ENCODE data around the gene MOCS3. TPM values are rescaled to one million over a fixed set of nuclear protein-coding genes. Genes with fewer than 3 reads are reported as not detected.

MOCS3 gene, protein sequence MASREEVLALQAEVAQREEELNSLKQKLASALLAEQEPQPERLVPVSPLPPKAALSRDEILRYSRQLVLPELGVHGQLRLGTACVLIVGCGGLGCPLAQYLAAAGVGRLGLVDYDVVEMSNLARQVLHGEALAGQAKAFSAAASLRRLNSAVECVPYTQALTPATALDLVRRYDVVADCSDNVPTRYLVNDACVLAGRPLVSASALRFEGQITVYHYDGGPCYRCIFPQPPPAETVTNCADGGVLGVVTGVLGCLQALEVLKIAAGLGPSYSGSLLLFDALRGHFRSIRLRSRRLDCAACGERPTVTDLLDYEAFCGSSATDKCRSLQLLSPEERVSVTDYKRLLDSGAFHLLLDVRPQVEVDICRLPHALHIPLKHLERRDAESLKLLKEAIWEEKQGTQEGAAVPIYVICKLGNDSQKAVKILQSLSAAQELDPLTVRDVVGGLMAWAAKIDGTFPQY
- total RNA-seq (2014; rRNA removed), result 11.3 and 13.4 TPM in 2 replicates
- Bru-seq, nascent RNA, result percentile 88 among the genes with signal in this experiment
- BruChase-seq, experiment 1, labeled RNA remaining after a 6-hour chase, result percentile 74 among the genes with signal in this experiment
- percentile 95 among the genes with signal in this experiment for BruChase-seq, experiment 2, labeled RNA remaining after a 2-hour chase
- long read RNA-seq, full-length matches to known transcripts, result 55 of 55 reads
- long read RNA-seq, partial matches to known transcripts, result 0 of 55 reads
- long read RNA-seq, other reads (novel, unspliced or antisense), result 0 of 55 reads

DNA sequence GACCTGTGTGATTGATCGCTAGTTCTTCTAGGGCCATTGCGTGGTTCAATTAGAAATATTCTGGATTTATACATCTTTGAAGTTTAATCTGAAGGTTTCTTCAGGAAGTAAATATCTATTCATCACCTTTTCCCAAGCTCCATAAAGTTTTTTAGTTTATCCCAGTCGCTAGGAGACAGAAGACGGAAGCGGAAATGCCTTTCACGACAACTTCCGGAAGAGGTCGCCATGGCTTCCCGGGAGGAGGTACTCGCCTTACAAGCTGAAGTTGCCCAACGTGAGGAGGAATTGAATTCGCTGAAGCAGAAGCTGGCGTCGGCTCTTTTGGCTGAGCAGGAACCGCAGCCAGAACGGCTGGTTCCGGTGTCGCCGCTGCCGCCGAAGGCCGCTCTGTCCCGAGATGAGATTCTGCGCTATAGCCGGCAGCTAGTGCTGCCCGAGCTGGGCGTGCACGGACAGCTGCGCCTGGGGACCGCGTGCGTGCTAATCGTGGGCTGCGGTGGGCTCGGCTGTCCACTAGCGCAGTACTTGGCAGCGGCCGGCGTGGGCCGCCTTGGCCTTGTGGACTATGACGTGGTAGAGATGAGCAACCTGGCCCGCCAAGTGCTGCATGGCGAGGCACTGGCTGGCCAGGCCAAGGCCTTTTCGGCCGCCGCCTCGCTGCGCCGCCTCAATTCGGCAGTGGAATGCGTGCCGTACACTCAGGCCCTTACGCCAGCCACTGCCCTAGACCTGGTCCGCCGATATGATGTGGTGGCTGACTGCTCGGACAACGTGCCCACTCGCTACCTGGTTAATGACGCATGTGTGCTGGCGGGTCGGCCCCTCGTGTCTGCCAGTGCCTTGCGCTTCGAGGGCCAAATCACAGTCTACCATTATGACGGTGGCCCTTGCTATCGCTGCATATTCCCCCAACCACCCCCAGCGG is at the start of gene MOCS3:
Gene MOCS3, plus strand, starts transcription at position 204 of the 928 bp plus-strand sequence. Its CDS starts 25 bp downstream, at position 229.
- H3K9me2 ChIP-seq (replicated peaks; ENCODE audit: low read length), result no peaks in the 10 kb centered on the region
- intact Hi-C loops (cut with micrococcal nuclease), result loop anchor here (1.0 kb wide), 1 partner anchor 21 kb away; no protein-coding TSS in a partner anchor

GRCh38 chr20:50909413-50909812 is 49.2 kb upstream of the MOCS3 start:
- CTCF ChIA-PET, result interaction anchor here (0.6 kb wide), 1 partner anchor 115 kb away, joined by 6 read pairs; no protein-coding TSS in a partner anchor
- Histone ChIP-seq H3K4me1 (ENCODE audit: insufficient read depth, low read length) (peaks cover 11% of the 10 kb centered on the region), H3K79me2 (ENCODE audit: low read length) (peaks cover 98% of the 10 kb centered on the region), H3K4me3 (ENCODE audit: low read length) (no peak overlapping the region), H3K27ac (ENCODE audit: low read length) (no peak overlapping the region), H2AFZ (ENCODE audit: low read length) (no peak overlapping the region), H3F3A (ENCODE audit: low read length, unreplicated experiment) (peaks cover 1% of the 10 kb centered on the region), H3K9me3 (ENCODE audit: low read length) (no peaks in the 10 kb centered on the region), H3K9me2 (replicated peaks; ENCODE audit: low read length) (no peaks in the 10 kb centered on the region), H3K9ac (ENCODE audit: low read length) (no peak overlapping the region), H4K20me1 (ENCODE audit: low read length) (peaks cover 71% of the 10 kb centered on the region), H3K36me3 (ENCODE audit: low read depth, low read length) (peaks cover 14% of the 10 kb centered on the region), H3K27me3 (ENCODE audit: low read length) (no peaks in the 10 kb centered on the region), H3K4me2 (ENCODE audit: low read length) (no peak overlapping the region)
- intact Hi-C loops (cut with micrococcal nuclease), result no loop called here
- no TSS peak for BruUV-seq (replicated peaks)
- ATAC-seq (no peak), DNase-seq (no peak)
- POLR2A ChIA-PET (ENCODE audit: unreplicated experiment), result no interaction called here
- TF ChIP-seq EZH2 (IDR thresholded peaks at IDR 0.05; ENCODE audit: low read length, unreplicated experiment), result no peak
- TF ChIP-seq, protein P1, sequence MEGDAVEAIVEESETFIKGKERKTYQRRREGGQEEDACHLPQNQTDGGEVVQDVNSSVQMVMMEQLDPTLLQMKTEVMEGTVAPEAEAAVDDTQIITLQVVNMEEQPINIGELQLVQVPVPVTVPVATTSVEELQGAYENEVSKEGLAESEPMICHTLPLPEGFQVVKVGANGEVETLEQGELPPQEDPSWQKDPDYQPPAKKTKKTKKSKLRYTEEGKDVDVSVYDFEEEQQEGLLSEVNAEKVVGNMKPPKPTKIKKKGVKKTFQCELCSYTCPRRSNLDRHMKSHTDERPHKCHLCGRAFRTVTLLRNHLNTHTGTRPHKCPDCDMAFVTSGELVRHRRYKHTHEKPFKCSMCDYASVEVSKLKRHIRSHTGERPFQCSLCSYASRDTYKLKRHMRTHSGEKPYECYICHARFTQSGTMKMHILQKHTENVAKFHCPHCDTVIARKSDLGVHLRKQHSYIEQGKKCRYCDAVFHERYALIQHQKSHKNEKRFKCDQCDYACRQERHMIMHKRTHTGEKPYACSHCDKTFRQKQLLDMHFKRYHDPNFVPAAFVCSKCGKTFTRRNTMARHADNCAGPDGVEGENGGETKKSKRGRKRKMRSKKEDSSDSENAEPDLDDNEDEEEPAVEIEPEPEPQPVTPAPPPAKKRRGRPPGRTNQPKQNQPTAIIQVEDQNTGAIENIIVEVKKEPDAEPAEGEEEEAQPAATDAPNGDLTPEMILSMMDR (conservative IDR thresholded peaks at IDR 0.05; ENCODE audit: low read depth, low read length), result no peak
- no peak for TF ChIP-seq EZH2phosphoT487 (IDR thresholded peaks at IDR 0.05; ENCODE audit: borderline replicate concordance, low read length)

More for the DNA sequence above, at the start of gene MOCS3:
- Histone ChIP-seq H3K9me3 (ENCODE audit: low read length) (no peaks in the 10 kb centered on the region), H3K4me3 (ENCODE audit: low read length) (peak within 1 kb of the TSS; percentile 92), H3K4me1 (ENCODE audit: insufficient read depth, low read length) (peaks cover 39% of the 10 kb centered on the region), H3K4me2 (ENCODE audit: low read length) (peak within 1 kb of the TSS; percentile 95), H3K79me2 (ENCODE audit: low read length) (peaks cover 82% of the 10 kb centered on the region), H3K27me3 (ENCODE audit: low read length) (no peaks in the 10 kb centered on the region), H3K27ac (ENCODE audit: low read length) (peak within 1 kb of the TSS; percentile 80), H3K36me3 (ENCODE audit: low read depth, low read length) (peaks cover 26% of the 10 kb centered on the region), H2AFZ (ENCODE audit: low read length) (peak within 1 kb of the TSS; percentile 77), H4K20me1 (ENCODE audit: low read length) (peaks cover 51% of the 10 kb centered on the region), H3K9ac (ENCODE audit: low read length) (peak within 1 kb of the TSS; percentile 87), H3F3A (ENCODE audit: low read length, unreplicated experiment) (no peaks in the 10 kb centered on the region)
- DNase-seq, result peak; percentile 98
- ATAC-seq, result peak; percentile 74
- POLR2A ChIA-PET (ENCODE audit: unreplicated experiment), result interaction anchor here (0.5 to 1.4 kb wide), 9 partner anchors 23 to 1046 kb away, joined by 3 to 6 read pairs (median 4); partner anchors contain the start of genes ADNP and BCAS4
- BruUV-seq (replicated peaks), result TSS peak; percentile 71
- CTCF ChIA-PET, result interaction anchor here (1.6 to 1.8 kb wide), 2 partner anchors 23 to 28 kb away, joined by 7 to 8 read pairs; partner anchors contain the start of gene ADNP
- TF ChIP-seq EZH2phosphoT487 (IDR thresholded peaks at IDR 0.05; ENCODE audit: borderline replicate concordance, low read length) (no peak), EZH2 (IDR thresholded peaks at IDR 0.05; ENCODE audit: low read length, unreplicated experiment) (no peak)
- TF ChIP-seq, protein P1 (conservative IDR thresholded peaks at IDR 0.05; ENCODE audit: low read depth, low read length), result no peak
